IMR-90 (cell line): ENCODE data around the gene HADHB. TPM values are rescaled to one million over a fixed set of nuclear protein-coding genes. Genes with fewer than 3 reads are reported as not detected.

Source experiments
- ATAC-seq: fragments of 200-7000 bp; cut with Tn5 transposase; 2 replicates; pipeline ENCODE4 v1.9.1; 2020; ENCODE audit warnings: low read depth, mild to moderate bottlenecking, moderate library complexity
- BruUV-seq: library from RNA; stranded (reverse); fragments of 400-500 nt; replicated peaks from 2 replicates; lab custom pipeline; 2021; lab: Mats Ljungman, UMichigan
- CTCF ChIA-PET: fragments of 300-600 bp; formaldehyde crosslinking; extraction: SDS; loops from one replicate; lab custom pipeline; 2021; ENCODE audit warnings: antibody characterized with exemption; lab: Yijun Ruan, JAX
- POLR2A ChIA-PET: fragments of 300-600 bp; sonication (Branson Sonifier 250); formaldehyde crosslinking; loops from one replicate; lab custom pipeline; 2022; ENCODE audit warnings: antibody characterized with exemption; ENCODE audit not compliant: unreplicated experiment; lab: Charles Lee
- DNase-seq: peaks from one replicate; pipeline ENCODE4 v3.0.0; 2013
- H2AFZ ChIP-seq: replicated peaks from 2 replicates; pipeline ENCODE3; 2013; ENCODE audit warnings: low read length, mild to moderate bottlenecking; ENCODE audit not compliant: poor library complexity
- H2AK5ac ChIP-seq: 2 replicates; pipeline ENCODE4 v1.6.1; 2013; ENCODE audit warnings: low read depth, low read length, inconsistent platforms
- H2AK9ac ChIP-seq: replicated peaks from 2 replicates; pipeline ENCODE3; 2013; ENCODE audit warnings: mild to moderate bottlenecking, low read depth, low read length, moderate library complexity; ENCODE audit not compliant: poor library complexity
- H2BK120ac ChIP-seq: 2 replicates; pipeline ENCODE4 v1.6.1; 2013; ENCODE audit warnings: low read depth, low read length, inconsistent platforms
- H2BK15ac ChIP-seq: 3 replicates; pipeline ENCODE4 v1.6.1; 2013; ENCODE audit warnings: low read depth, low read length, inconsistent platforms
- H2BK20ac ChIP-seq: 2 replicates; pipeline ENCODE4 v1.6.1; 2013; ENCODE audit warnings: low read depth, mild to moderate bottlenecking, inconsistent platforms, low read length, moderate library complexity
- H2BK5ac ChIP-seq: 2 replicates; pipeline ENCODE4 v1.6.1; 2013; ENCODE audit warnings: mild to moderate bottlenecking, low read depth, low read length, inconsistent platforms; ENCODE audit not compliant: poor library complexity, severe bottlenecking
- H3K14ac ChIP-seq: replicated peaks from 2 replicates; pipeline ENCODE4 v1.6.1; 2013; ENCODE audit warnings: low read depth, low read length, inconsistent platforms
- H3K18ac ChIP-seq: 2 replicates; pipeline ENCODE4 v1.6.1; 2013; ENCODE audit warnings: low read depth, low read length, control low read depth
- H3K23ac ChIP-seq: 2 replicates; pipeline ENCODE4 v1.6.1; 2013; ENCODE audit warnings: low read depth, low read length, inconsistent platforms
- H3K27ac ChIP-seq: 2 replicates; pipeline ENCODE4 v1.5.1; 2013; ENCODE audit warnings: mild to moderate bottlenecking, control low read depth, low read length; ENCODE audit not compliant: insufficient read depth
- H3K27me3 ChIP-seq: 2 replicates; pipeline ENCODE4 v1.6.1; 2013; ENCODE audit warnings: low read length; ENCODE audit not compliant: control insufficient read depth, insufficient read depth
- H3K36me3 ChIP-seq: 2 replicates; pipeline ENCODE4 v1.6.1; 2013; ENCODE audit warnings: low read length, mixed read lengths; ENCODE audit not compliant: control insufficient read depth, insufficient read depth
- H3K4ac ChIP-seq: 2 replicates; pipeline ENCODE4 v1.6.1; 2013; ENCODE audit warnings: low read depth, low read length, inconsistent platforms
- H3K4me1 ChIP-seq: 2 replicates; pipeline ENCODE4 v1.6.1; 2013; ENCODE audit warnings: low read length, mixed read lengths; ENCODE audit not compliant: control insufficient read depth, insufficient read depth
- H3K4me2 ChIP-seq: 2 replicates; pipeline ENCODE4 v1.6.1; 2013; ENCODE audit warnings: low read depth, mild to moderate bottlenecking, control low read depth, low read length, moderate library complexity
- H3K4me3 ChIP-seq: 2 replicates; pipeline ENCODE4 v1.5.1; 2013; ENCODE audit warnings: low read depth, mild to moderate bottlenecking, control low read depth, low read length, moderate library complexity; ENCODE audit not compliant: insufficient read depth
- H3K56ac ChIP-seq: 2 replicates; pipeline ENCODE4 v1.6.1; 2013; ENCODE audit warnings: low read length, inconsistent platforms; ENCODE audit not compliant: insufficient read depth; ENCODE audit errors: extremely low read depth
- H3K79me1 ChIP-seq, 2 experiments: 2 replicates each; pipeline ENCODE4 v1.6.1; 2013; ENCODE audit warnings: low read length in 2 of 2, inconsistent platforms in 1 of 2, low read depth in 1 of 2
- H3K9ac ChIP-seq: 2 replicates; pipeline ENCODE4 v1.6.1; 2013; ENCODE audit warnings: low read depth, low read length, control low read depth
- H3K9me1 ChIP-seq: 2 replicates; pipeline ENCODE4 v1.6.1; 2013; ENCODE audit warnings: low read length, inconsistent platforms; ENCODE audit not compliant: insufficient read depth
- H3K9me3 ChIP-seq: 2 replicates; pipeline ENCODE4 v1.6.1; 2013; ENCODE audit warnings: low read length; ENCODE audit not compliant: control insufficient read depth, insufficient read depth
- H4K20me1 ChIP-seq: 2 replicates; pipeline ENCODE4 v1.6.1; 2013; ENCODE audit warnings: low read length, inconsistent platforms; ENCODE audit not compliant: insufficient read depth
- H4K5ac ChIP-seq: 2 replicates; pipeline ENCODE4 v1.6.1; 2013; ENCODE audit warnings: mild to moderate bottlenecking, low read depth, low read length, control low read depth
- H4K8ac ChIP-seq, 2 experiments: 2 replicates each; pipeline ENCODE4 v1.6.1; 2013; ENCODE audit warnings: low read depth in 2 of 2, low read length in 2 of 2, control low read depth in 1 of 2, inconsistent platforms in 1 of 2
- H4K91ac ChIP-seq: 2 replicates; pipeline ENCODE4 v1.6.1; 2013; ENCODE audit warnings: low read depth, low read length, inconsistent platforms; ENCODE audit not compliant: insufficient read depth
- BHLHE40 ChIP-seq: fragments of 150-350 bp; IDR thresholded peaks from 2 replicates; pipeline ENCODE4 v1.6.1; 2016; ENCODE audit warnings: mild to moderate bottlenecking, low read depth, low read length
- CEBPB ChIP-seq: IDR thresholded peaks from 2 replicates; pipeline ENCODE4 v1.6.1; 2012; ENCODE audit warnings: low read depth, low read length, improper control_type of control experiment
- ELK1 ChIP-seq: fragments of 150-350 bp; IDR thresholded peaks from 2 replicates; pipeline ENCODE4 v1.6.1; 2016; ENCODE audit warnings: low read depth, mild to moderate bottlenecking, low read length, moderate library complexity, borderline replicate concordance
- FOS ChIP-seq: fragments of 150-350 bp; IDR thresholded peaks from 2 replicates; pipeline ENCODE4 v1.6.1; 2016; ENCODE audit warnings: low read depth, low read length
- MAFK ChIP-seq: IDR thresholded peaks from 2 replicates; pipeline ENCODE4 v1.6.1; 2012; ENCODE audit warnings: low read depth, low read length, improper control_type of control experiment
- MAZ ChIP-seq: IDR thresholded peaks from 2 replicates; pipeline ENCODE4 v1.6.1; 2012; ENCODE audit warnings: low read depth, mild to moderate bottlenecking, low read length, improper control_type of control experiment, moderate library complexity, borderline replicate concordance
- MXI1 ChIP-seq: IDR thresholded peaks from 2 replicates; pipeline ENCODE4 v1.6.1; 2012; ENCODE audit warnings: low read depth, mild to moderate bottlenecking, low read length, moderate library complexity, borderline replicate concordance
- NFE2L2 ChIP-seq: fragments of 150-350 bp; IDR thresholded peaks from 2 replicates; pipeline ENCODE4 v1.6.1; 2016; ENCODE audit warnings: low read depth, mild to moderate bottlenecking, low read length
- RAD21 ChIP-seq: IDR thresholded peaks from 2 replicates; pipeline ENCODE4 v1.6.1; 2012; ENCODE audit warnings: low read length, improper control_type of control experiment
- RFX5 ChIP-seq: IDR thresholded peaks from 2 replicates; pipeline ENCODE4 v1.8.0; 2012; ENCODE audit warnings: low read depth, mild to moderate bottlenecking, low read length, moderate library complexity
- SMC3 ChIP-seq: fragments of 150-350 bp; IDR thresholded peaks from 2 replicates; pipeline ENCODE4 v1.6.1; 2016; ENCODE audit warnings: low read depth, mild to moderate bottlenecking, antibody characterized with exemption, low read length, moderate library complexity
- USF2 ChIP-seq: fragments of 150-350 bp; IDR thresholded peaks from 2 replicates; pipeline ENCODE4 v1.6.1; 2017; ENCODE audit warnings: mild to moderate bottlenecking, antibody characterized with exemption, low read length, low read depth
- WGBS, 2 experiments: methylation state at CpG; one replicate each; pipeline versions ENCODE4 v1.1.5 to v1.1.7; 2013; ENCODE audit warnings: missing lambda C conversion rate in 2 of 2; ENCODE audit not compliant: insufficient read length in 1 of 2; ENCODE audit errors: extremely low coverage in 2 of 2; 5-methylcytosine and 5-hydroxymethylcytosine counted together
- dilution Hi-C: fragments of 300-500 bp; cut with HindIII; formaldehyde crosslinking; loops from one replicate; pipeline ENCODE4 v1.14.3; 2018; ENCODE audit warnings: low sequenced_read_pairs; ENCODE audit not compliant: unreplicated experiment
- in situ Hi-C: fragments of 300-500 bp; cut with MboI; formaldehyde crosslinking; loops from 3 replicates; pipeline ENCODE4 v1.14.3; 2019; ENCODE audit warnings: low sequenced_read_pairs, inconsistent platforms, mixed read lengths
- intact Hi-C: fragments of 100-400 bp; cut with micrococcal nuclease; formaldehyde crosslinking; loops from 2 replicates; pipeline ENCODE4 v1.10.0; 2022
- polyA plus RNA-seq, 3 experiments: library from polyadenylated mRNA; depleted of rRNA; stranded (reverse); fragments of >200 nt; gene quantifications; 2 replicates each; pipeline ENCODE4 v1.2.3, GENCODE V29; 2012; ENCODE audit warnings: low replicate concordance in 1 of 3
- total RNA-seq: library from RNA; depleted of rRNA; stranded (reverse); fragments of >200 nt; gene quantifications from 2 replicates; pipeline ENCODE4 v1.2.3, GENCODE V29; 2012
- TF ChIP-seq, protein P1 (sequence below): conservative IDR thresholded peaks from 2 replicates; pipeline ENCODE4 v1.5.1; 2012; ENCODE audit warnings: mild to moderate bottlenecking, low read depth, low read length, improper control_type of control experiment

Gene HADHB
- total and polyA plus RNA-seq, 2 of the 4 experiments (the other 2 are of a cell fraction), result 67.9 to 79.8 TPM

DNA sequence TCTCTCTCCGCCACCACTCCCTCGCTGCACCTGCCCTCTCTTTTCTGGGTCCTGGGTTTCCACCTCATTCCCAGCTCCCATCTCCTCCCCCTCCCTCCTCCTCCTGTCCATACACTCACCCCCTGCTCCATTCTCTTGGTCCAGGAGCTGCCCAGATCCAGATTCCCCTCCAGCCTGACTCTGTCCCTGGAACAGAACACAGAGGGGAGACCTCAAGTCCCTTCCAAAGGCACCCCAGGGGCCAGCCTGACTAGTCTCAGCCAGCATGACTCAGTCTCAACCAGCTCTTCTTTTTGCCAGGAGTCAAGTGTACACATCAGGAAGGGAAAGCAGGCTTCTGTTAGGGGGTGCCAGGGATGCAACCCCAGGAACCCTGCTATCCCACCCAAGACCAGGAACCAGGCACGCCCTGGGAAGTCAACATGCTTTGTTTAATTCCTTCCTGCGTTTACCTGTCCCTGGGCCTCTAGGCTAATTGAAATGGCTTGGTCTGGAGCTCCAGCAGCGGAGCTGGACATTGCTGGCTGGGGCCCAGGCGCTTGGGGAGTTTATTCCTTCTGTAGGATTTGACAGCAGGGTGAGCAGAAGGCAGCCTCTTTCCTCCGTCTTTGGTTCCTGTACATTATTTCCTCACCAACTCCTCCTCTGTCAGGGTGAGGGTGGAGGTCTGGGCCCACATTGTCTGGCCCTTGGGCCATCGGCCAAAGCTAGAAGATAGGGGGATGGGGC lies 72.8 kb downstream of the HADHB start:
- H3K9ac ChIP-seq, result no peak overlapping the region
- intact Hi-C loops (no loop called here), dilution Hi-C loops (no loop called here), in situ Hi-C loops (no loop called here)
- H3K27ac ChIP-seq, result no peak overlapping the region
- no peak overlapping the region for H2AFZ ChIP-seq
- H2BK5ac ChIP-seq, result no peak overlapping the region
- H2BK20ac ChIP-seq, result no peak overlapping the region
- no peak overlapping the region for H4K5ac ChIP-seq
- H4K91ac ChIP-seq, result no peak overlapping the region
- H2AK9ac ChIP-seq, result peak overlapping the region; percentile 7
- WGBS, 2 experiments, result 75% methylated on average over 4 of the region's 8 CpGs; no CpG with 5 or more reads in 1 of the 2 experiments
- H3K79me1 ChIP-seq, result no peaks in the 10 kb centered on the region
- no peak overlapping the region for H2BK15ac ChIP-seq
- ChIA-PET POLR2A (no interaction called here), CTCF (no interaction called here)
- TF ChIP-seq RFX5 (no peak), CEBPB (no peak), MAFK (no peak), FOS (no peak), RAD21 (no peak), ELK1 (no peak), SMC3 (no peak), BHLHE40 (no peak), USF2 (no peak), NFE2L2 (no peak), MAZ (no peak), MXI1 (no peak)
- TF ChIP-seq, protein P1, sequence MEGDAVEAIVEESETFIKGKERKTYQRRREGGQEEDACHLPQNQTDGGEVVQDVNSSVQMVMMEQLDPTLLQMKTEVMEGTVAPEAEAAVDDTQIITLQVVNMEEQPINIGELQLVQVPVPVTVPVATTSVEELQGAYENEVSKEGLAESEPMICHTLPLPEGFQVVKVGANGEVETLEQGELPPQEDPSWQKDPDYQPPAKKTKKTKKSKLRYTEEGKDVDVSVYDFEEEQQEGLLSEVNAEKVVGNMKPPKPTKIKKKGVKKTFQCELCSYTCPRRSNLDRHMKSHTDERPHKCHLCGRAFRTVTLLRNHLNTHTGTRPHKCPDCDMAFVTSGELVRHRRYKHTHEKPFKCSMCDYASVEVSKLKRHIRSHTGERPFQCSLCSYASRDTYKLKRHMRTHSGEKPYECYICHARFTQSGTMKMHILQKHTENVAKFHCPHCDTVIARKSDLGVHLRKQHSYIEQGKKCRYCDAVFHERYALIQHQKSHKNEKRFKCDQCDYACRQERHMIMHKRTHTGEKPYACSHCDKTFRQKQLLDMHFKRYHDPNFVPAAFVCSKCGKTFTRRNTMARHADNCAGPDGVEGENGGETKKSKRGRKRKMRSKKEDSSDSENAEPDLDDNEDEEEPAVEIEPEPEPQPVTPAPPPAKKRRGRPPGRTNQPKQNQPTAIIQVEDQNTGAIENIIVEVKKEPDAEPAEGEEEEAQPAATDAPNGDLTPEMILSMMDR, result no peak
- H3K36me3 ChIP-seq, result no peaks in the 10 kb centered on the region
- no peaks in the 10 kb centered on the region for H3K9me3 ChIP-seq
- H3K4ac ChIP-seq, result no peak overlapping the region
- no peak overlapping the region for H2BK120ac ChIP-seq
- H3K4me1 ChIP-seq, result no peaks in the 10 kb centered on the region
- no peak overlapping the region for H3K23ac ChIP-seq
- H4K20me1 ChIP-seq, result no peaks in the 10 kb centered on the region
- H3K4me3 ChIP-seq, result no peak overlapping the region
- H4K8ac ChIP-seq, result no peak overlapping the region
- H3K27me3 ChIP-seq, result peaks cover 44% of the 10 kb centered on the region
- BruUV-seq, result no TSS peak
- no peak overlapping the region for H3K4me2 ChIP-seq
- ATAC-seq, result peak; percentile 63
- H3K9me1 ChIP-seq, result no peaks in the 10 kb centered on the region
- DNase-seq, result no peak
- H3K18ac ChIP-seq, result no peak overlapping the region
- H2AK5ac ChIP-seq, result no peak overlapping the region
- no peak overlapping the region for H3K56ac ChIP-seq
- no peak overlapping the region for H3K14ac ChIP-seq
